Raji (cell line): ENCODE data around the gene RASSF6.

Experiments used
- POLR2A ChIP-seq: IDR thresholded peaks from 2 replicates; pipeline ENCODE4 v1.6.1; 2011; ENCODE audit warnings: low read depth, low read length, control low read depth; ENCODE audit not compliant: insufficient read depth

Gene RASSF6

GRCh38 chr4:73589887-73590801 is 30.1 kb downstream of the RASSF6 start:
- peak; percentile 14; the same call in 1 of the 2 replicates for TF ChIP-seq POLR2A

GRCh38 chr4:73589261-73589847 is 30.9 kb downstream of the RASSF6 start:
- peak; percentile 34; the same call in 1 of the 2 replicates for TF ChIP-seq POLR2A

- no peak for TF ChIP-seq POLR2A
Observed at GRCh38 chr4:73588613-73589012, 31.6 kb downstream of the RASSF6 start.

- no peak for TF ChIP-seq POLR2A
Observed at GRCh38 chr4:73586666-73587065, 33.6 kb downstream of the RASSF6 start.

GRCh38 chr4:73586040-73586439 is 34.2 kb downstream of the RASSF6 start:
- TF ChIP-seq POLR2A = no peak

GRCh38 chr4:73585345-73585744 is 34.9 kb downstream of the RASSF6 start:
- no peak for TF ChIP-seq POLR2A

- TF ChIP-seq POLR2A = no peak
Observed at GRCh38 chr4:73583666-73584065, 36.6 kb downstream of the RASSF6 start.

- no peak for TF ChIP-seq POLR2A
Observed at GRCh38 chr4:73577371-73577770, 42.9 kb downstream of the RASSF6 start.

- no peak for TF ChIP-seq POLR2A
Observed at GRCh38 chr4:73576381-73576780, 43.9 kb downstream of the RASSF6 start.

GRCh38 chr4:73575660-73576059 is 44.6 kb downstream of the RASSF6 start:
- no peak for TF ChIP-seq POLR2A

- TF ChIP-seq POLR2A = no peak
Observed at GRCh38 chr4:73573794-73574528, 46.3 kb downstream of the RASSF6 start.

- no peak for TF ChIP-seq POLR2A
Observed at GRCh38 chr4:73544620-73545019, 75.6 kb downstream of the RASSF6 start.

- no peak for TF ChIP-seq POLR2A
Observed at GRCh38 chr4:73541251-73541650, 79.0 kb downstream of the RASSF6 start.

GRCh38 chr4:73540826-73541225 is 79.4 kb downstream of the RASSF6 start:
- no peak for TF ChIP-seq POLR2A

GRCh38 chr4:73539386-73539785 is 80.8 kb downstream of the RASSF6 start:
- no peak for TF ChIP-seq POLR2A

- no peak for TF ChIP-seq POLR2A
Observed at GRCh38 chr4:73538162-73538561, 82.1 kb downstream of the RASSF6 start.
